NCI-H82 (cell line): ENCODE data around the gene HAO1.
A peak's percentile ranks its signal among the peaks of the same experiment; 100 is the strongest.
"Not testable (repeated sequence)": the region's sequence is repeated elsewhere in the genome, so short reads cannot be mapped to it uniquely, and the experiment has no call there.

Source experiments
- DNase-seq: peaks from one replicate; lab custom pipeline; 2025; lab: John Stamatoyannopoulos, UW

HAO1 gene

GRCh38 chr20:7855545-7855944 is 84.7 kb downstream of the HAO1 start:
- DNase-seq: no peak

GRCh38 chr20:7853493-7853892 is 86.8 kb downstream of the HAO1 start:
- no peak for DNase-seq

- no peak for DNase-seq
These were observed 89.3 kb downstream of the HAO1 start for GRCh38 chr20:7850775-7851490.

- no peak for DNase-seq
These were observed 90.6 kb downstream of the HAO1 start for GRCh38 chr20:7849675-7850074.

GRCh38 chr20:7848351-7848750 is 91.9 kb downstream of the HAO1 start:
- no peak for DNase-seq

GRCh38 chr20:7843613-7844012 is 96.6 kb downstream of the HAO1 start:
- no peak for DNase-seq

- peak; percentile 95 for DNase-seq
These were observed 98.3 kb downstream of the HAO1 start for GRCh38 chr20:7841971-7842310.

- no peak for DNase-seq
These were observed 98.8 kb downstream of the HAO1 start for GRCh38 chr20:7841291-7841970.

- peak; percentile 52 for DNase-seq
These were observed 104.2 kb downstream of the HAO1 start for GRCh38 chr20:7836076-7836475.

- DNase-seq: not testable (repeated sequence)
These were observed 105.8 kb downstream of the HAO1 start for GRCh38 chr20:7834441-7834840.
